GM19467 (cell line): Measurements from ENCODE around the gene GLP2R.
"Not testable (repeated sequence)": the region's sequence is repeated elsewhere in the genome, so short reads cannot be mapped to it uniquely, and the experiment has no call there.

Experiments
- ATAC-seq: cut with Tn5 transposase; IDR thresholded peaks from one replicate; pipeline ENCODE4 v1.9.1; 2021; ENCODE audit warnings: mild to moderate bottlenecking, moderate library complexity; ENCODE audit not compliant: unreplicated experiment

GLP2R gene

GRCh38 chr17:9918804-9919352 lies 93.2 kb downstream of the GLP2R start:
- ATAC-seq = no peak

GRCh38 chr17:9921216-9921615 lies 95.5 kb downstream of the GLP2R start:
- ATAC-seq = not testable (repeated sequence)

GRCh38 chr17:9922012-9922848 lies 96.5 kb downstream of the GLP2R start:
- no peak for ATAC-seq

GRCh38 chr17:9924735-9925191 lies 99.0 kb downstream of the GLP2R start:
- no peak for ATAC-seq

- ATAC-seq = no peak
Measured at GRCh38 chr17:9925457-9925856, 99.7 kb downstream of the GLP2R start.

GRCh38 chr17:9926150-9926804 lies 100.6 kb downstream of the GLP2R start:
- ATAC-seq = no peak

- ATAC-seq = no peak
Measured at GRCh38 chr17:9928601-9929333, 103.0 kb downstream of the GLP2R start.

GRCh38 chr17:9929871-9930270 lies 104.1 kb downstream of the GLP2R start:
- ATAC-seq = no peak

GRCh38 chr17:9931144-9931741 lies 105.5 kb downstream of the GLP2R start:
- no peak for ATAC-seq

- no peak for ATAC-seq
Measured at GRCh38 chr17:9932491-9932890, 106.8 kb downstream of the GLP2R start.

- no peak for ATAC-seq
Measured at GRCh38 chr17:9934331-9934730, 108.6 kb downstream of the GLP2R start.

GRCh38 chr17:9935408-9935807 lies 109.7 kb downstream of the GLP2R start:
- no peak for ATAC-seq

- ATAC-seq = no peak
Measured at GRCh38 chr17:9936095-9936494, 110.4 kb downstream of the GLP2R start.

- no peak for ATAC-seq
Measured at GRCh38 chr17:9937241-9937761, 111.6 kb downstream of the GLP2R start.

- ATAC-seq = no peak
Measured at GRCh38 chr17:9937901-9938300, 112.2 kb downstream of the GLP2R start.

- no peak for ATAC-seq
Measured at GRCh38 chr17:9938764-9939163, 113.0 kb downstream of the GLP2R start.

- no peak for ATAC-seq
Measured at GRCh38 chr17:9940841-9941240, 115.1 kb downstream of the GLP2R start.

- ATAC-seq = no peak
Measured at GRCh38 chr17:9941305-9941704, 115.6 kb downstream of the GLP2R start.
